ENCODE measurements around the gene EXOC3.
A peak's percentile ranks its signal among the peaks of the same experiment; 100 is the strongest.

DNA sequence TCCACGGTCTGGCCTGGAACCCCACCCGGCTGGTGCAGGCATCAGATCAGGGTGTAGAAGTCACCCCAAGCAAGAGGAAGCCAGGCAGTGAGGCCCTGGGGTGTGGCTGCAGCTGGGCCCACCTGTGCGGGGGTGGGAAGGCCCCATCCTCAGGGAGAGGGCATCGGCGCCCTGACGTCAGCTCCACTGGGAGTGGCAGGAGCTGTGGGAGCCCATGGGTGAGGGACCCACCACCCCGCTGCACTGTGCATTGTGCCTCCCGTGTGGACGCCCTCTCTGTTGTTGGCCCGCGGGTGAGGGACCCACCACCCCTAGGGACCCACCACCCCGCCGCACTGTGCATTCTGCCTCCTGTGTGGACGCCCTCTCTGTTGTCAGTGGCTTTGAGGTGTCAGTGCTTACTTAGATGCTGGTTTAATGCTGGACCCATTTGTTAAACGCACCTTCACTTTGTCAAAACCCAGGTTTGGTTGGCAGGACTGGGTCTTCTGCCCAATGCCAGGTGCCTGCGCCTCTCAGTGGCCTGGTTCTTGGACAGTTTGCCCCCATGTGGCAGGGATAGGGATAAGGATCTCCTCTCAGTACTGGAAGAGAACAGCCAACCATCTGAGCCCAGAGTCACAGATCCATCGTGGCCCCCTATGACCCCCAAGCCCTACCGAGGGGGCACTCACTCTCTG, 6.9 kb upstream of the EXOC3 start:
- TF ChIP-seq, protein P1, sequence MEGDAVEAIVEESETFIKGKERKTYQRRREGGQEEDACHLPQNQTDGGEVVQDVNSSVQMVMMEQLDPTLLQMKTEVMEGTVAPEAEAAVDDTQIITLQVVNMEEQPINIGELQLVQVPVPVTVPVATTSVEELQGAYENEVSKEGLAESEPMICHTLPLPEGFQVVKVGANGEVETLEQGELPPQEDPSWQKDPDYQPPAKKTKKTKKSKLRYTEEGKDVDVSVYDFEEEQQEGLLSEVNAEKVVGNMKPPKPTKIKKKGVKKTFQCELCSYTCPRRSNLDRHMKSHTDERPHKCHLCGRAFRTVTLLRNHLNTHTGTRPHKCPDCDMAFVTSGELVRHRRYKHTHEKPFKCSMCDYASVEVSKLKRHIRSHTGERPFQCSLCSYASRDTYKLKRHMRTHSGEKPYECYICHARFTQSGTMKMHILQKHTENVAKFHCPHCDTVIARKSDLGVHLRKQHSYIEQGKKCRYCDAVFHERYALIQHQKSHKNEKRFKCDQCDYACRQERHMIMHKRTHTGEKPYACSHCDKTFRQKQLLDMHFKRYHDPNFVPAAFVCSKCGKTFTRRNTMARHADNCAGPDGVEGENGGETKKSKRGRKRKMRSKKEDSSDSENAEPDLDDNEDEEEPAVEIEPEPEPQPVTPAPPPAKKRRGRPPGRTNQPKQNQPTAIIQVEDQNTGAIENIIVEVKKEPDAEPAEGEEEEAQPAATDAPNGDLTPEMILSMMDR (IDR thresholded peaks at IDR 0.05): peak in 2 of 12 donors; percentile 8 to 10
- TF ChIP-seq POLR2A (IDR thresholded peaks at IDR 0.05): no peak
